Renal cortical epithelial cell (primary cell): ENCODE data around the gene GP1BA. TPM values are rescaled to one million over a fixed set of nuclear protein-coding genes. Genes with fewer than 3 reads are reported as not detected.

Source experiments
- DNase-seq: peaks from one replicate; pipeline ENCODE4 v3.0.0-alpha.2; 2011; ENCODE audit warnings: low read depth
- total RNA-seq: library from RNA; depleted of rRNA; stranded (reverse); fragments of >200 nt; gene quantifications from 2 replicates; pipeline ENCODE4 v1.2.3, GENCODE V29; 2014

Gene GP1BA
- total RNA-seq, 1 donor from 2014 or later: not detected

DNA sequence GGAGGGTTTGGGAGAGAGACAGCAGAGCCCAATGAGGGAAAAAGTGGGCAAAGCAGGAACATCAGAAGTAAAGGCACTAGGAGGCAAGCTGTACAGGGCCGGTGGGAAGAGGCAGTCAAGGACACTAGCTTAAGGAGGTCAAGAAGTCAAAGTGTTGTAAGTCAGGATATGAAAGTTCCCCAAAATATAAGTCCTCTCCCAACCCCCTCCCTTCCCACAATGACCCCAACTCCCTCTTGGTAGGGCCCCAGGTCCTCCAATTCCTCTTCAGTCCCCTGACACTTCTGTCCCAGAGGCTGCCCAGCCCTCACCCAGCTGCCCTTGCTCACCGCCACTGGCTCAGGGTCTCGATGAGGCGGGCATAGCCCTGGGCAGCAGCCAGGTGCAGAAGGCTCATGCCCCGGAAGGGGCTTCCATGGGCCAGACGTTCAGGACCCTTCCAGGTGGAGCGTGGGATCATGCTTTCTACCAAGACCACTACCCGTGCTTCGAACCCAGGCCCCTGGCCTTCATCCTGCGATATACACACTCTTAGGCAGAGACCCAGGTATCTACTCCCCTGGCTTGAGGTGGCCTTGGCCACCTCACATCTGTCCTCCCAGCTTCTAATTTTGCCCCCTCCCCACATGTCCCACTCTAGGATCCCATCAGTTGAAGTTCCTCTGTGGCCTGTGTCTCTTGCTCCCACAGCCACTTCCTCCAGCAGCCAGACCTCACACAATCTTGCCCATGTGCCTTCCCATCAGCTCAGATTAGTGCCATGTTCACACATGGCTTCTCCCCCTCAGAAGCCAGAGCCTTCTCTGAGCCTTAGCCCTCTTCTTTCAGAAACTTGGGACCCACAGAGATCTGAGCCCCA is 41.4 kb downstream of the GP1BA start:
- no peak for DNase-seq

- DNase-seq: no peak
These were observed 42.1 kb downstream of the GP1BA start for GRCh38 chr17:4974115-4974670.

DNA sequence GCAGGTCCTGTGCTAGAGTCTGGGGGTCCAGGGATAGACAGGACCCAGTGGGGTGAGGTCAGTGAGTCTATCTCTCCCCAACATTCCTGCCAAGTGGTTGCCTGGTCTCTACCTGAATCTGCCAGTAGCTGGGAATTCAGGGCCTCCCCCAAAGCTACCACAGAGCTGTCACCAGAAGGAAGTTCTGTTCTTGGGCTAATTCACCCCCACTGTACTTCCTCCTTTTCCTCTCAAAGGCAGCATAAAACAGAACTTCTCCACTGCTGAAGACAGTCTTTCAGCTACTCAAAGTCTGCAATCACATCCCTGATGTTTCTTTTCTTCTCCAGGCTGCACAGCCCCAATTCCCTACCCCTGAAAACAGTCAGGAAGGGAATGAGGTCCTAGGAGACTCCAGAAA is 46.6 kb downstream of the GP1BA start:
- DNase-seq: no peak

DNA sequence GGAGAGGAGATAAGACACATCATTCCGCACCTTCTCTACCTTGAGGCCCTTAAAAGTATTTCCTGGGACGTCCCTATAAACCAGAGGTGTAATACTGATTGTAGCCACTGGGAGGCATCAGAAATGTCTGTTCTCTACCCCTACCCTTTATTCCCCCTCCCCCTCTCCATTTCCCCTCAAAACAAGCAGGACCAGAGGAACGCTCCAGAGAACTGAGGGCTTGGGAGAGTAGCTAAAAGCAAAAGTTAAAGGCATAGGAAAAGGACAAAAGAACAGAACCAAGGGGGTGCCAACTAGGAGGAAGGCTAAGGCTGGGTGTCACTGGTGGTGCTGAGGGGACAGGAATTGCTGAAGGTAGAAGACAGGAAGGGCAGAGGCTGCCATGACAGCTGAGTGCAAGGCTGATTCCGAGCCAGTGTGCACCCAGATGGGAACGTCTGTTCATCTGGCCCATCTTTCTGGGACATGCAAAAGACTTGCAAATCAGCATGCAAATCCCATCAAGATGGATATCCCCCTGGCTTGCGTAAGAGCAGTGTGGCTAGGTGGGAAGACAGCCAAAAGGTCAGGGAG is 48.7 kb downstream of the GP1BA start:
- peak; percentile 45 for DNase-seq

DNA sequence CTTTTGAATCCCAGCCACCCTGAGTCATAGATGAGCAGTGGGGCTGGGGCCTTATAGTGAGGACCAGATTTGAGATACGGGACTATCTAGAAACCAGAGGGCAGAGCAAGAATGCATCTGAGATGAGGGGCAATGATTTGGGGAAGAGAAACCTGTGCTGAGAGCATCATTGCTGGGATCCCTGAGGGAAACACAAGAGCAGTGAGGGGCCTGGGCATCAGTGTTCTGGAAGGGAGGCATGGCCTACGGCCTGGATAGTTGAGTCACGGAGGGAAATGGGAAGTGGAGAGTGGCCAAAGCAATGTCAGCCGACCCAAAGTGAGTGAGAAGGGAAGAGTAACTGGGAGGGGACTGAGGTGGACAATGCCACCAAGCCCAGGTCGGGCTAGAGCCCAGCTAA is 50.2 kb downstream of the GP1BA start:
- DNase-seq: no peak

Other genes with a start within 250 kb of the GP1BA start
- 16.0 and 31.7 TPM in 2 replicates for gene PELP1, start 228.1 kb upstream of the GP1BA start, total RNA-seq
- gene ARRB2, start 221.6 kb upstream of the GP1BA start, total RNA-seq: 2.1 and 2.7 TPM in 2 replicates
- gene MED11, start 200.8 kb upstream of the GP1BA start, total RNA-seq: 17.4 and 20.6 TPM in 2 replicates
- 0.30 and 1.0 TPM in 2 replicates for gene ZMYND15, start 192.4 kb upstream of the GP1BA start, total RNA-seq
- gene CXCL16, start 192.3 kb upstream of the GP1BA start, total RNA-seq: 36.2 and 48.6 TPM in 2 replicates
- not detected in 2 replicates for gene TM4SF5, start 160.4 kb upstream of the GP1BA start, total RNA-seq
- gene VMO1, start 145.9 kb upstream of the GP1BA start, total RNA-seq: not detected in 2 replicates
- not detected in 2 replicates for gene GLTPD2, start 143.3 kb upstream of the GP1BA start, total RNA-seq
- 79.0 and 204 TPM in 2 replicates for gene PSMB6, start 136.1 kb upstream of the GP1BA start, total RNA-seq
- gene PLD2, start 125.1 kb upstream of the GP1BA start, total RNA-seq: 16.0 and 21.3 TPM in 2 replicates
- 20.8 and 84.6 TPM in 2 replicates for gene MINK1, start 98.9 kb upstream of the GP1BA start, total RNA-seq
- gene C17orf107, start 32.7 kb upstream of the GP1BA start, total RNA-seq: 1.7 and 4.2 TPM in 2 replicates
- 0.25 and 0.35 TPM in 2 replicates for gene CHRNE, start 29.2 kb upstream of the GP1BA start, total RNA-seq
- gene SLC25A11, start 7.8 kb downstream of the GP1BA start, total RNA-seq: 40.1 and 56.2 TPM in 2 replicates
- gene RNF167, start 8.0 kb downstream of the GP1BA start, total RNA-seq: 16.1 and 43.6 TPM in 2 replicates
- gene PFN1, start 16.3 kb downstream of the GP1BA start, total RNA-seq: 549 and 701 TPM in 2 replicates
- 5.3 and 6.6 TPM in 2 replicates for gene ENO3, start 18.8 kb downstream of the GP1BA start, total RNA-seq
- 45.7 and 66.5 TPM in 2 replicates for gene SPAG7, start 35.5 kb downstream of the GP1BA start, total RNA-seq
- 0.87 and 37.9 TPM in 2 replicates for gene CAMTA2, start 55.4 kb downstream of the GP1BA start, total RNA-seq
- gene INCA1, start 65.2 kb downstream of the GP1BA start, total RNA-seq: 0.40 and 0.69 TPM in 2 replicates
- gene KIF1C, start 65.7 kb downstream of the GP1BA start, total RNA-seq: 116 and 142 TPM in 2 replicates
- gene SLC52A1, start 103.1 kb downstream of the GP1BA start, total RNA-seq: 0.52 and 0.55 TPM in 2 replicates
- gene ZFP3, start 146.2 kb downstream of the GP1BA start, total RNA-seq: 1.6 and 4.9 TPM in 2 replicates
- gene ZNF232, start 179.6 kb downstream of the GP1BA start, total RNA-seq: 8.8 and 10.4 TPM in 2 replicates
- 0.55 TPM in 1 of 2 replicates, not detected in the other for gene USP6, start 183.8 kb downstream of the GP1BA start, total RNA-seq